ENCODE measurements around the gene PEPD. TPM values are rescaled to one million over a fixed set of nuclear protein-coding genes. Genes with fewer than 3 reads are reported as not detected.

PEPD gene
- total and polyA plus RNA-seq, 4 donors = 37.3 to 211 (median 117) TPM

DNA sequence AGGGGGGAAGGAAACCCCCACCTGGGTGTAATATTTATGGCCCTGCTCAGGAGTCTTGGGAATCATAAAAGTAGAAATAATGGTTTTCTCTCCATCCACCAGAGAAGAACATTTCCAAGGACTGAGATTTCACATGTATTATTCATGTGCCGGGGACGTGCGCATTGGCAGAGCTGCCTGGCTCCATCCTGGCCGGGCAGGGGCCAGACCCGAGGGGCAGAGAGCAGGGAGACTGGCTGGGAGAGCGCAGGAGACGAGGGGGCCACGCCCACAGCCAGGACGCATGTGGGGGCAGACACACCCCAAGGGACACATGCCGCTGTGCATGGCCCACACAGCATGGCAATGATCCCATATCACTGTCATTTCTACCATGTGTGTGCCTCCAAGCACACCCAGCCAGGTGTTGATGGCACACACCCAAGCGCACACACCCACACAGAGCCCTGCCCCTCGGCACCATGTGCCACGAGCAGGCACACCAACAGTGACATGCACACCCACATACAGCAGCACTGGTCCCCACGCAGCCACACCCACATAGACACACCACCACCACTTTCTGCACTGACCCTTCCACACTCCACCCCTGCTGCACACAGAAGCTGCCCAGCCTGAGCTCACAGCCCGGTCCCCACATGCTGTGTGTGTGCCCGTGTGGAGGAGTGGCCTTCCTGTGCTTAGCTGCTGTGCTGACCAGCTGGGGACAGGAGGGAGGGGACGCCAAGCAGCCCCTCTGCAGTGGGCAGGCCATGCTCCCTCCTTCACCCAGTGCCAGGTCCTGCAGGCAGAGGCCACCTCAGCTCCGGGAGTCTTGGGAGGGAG, 108.8 kb downstream of the PEPD start:
- DNase-seq (ENCODE audit: low spot score) = no peak
- no peaks in the 10 kb centered on the region for H3K9me3 ChIP-seq (ENCODE audit: control insufficient read depth in 4 of 4, low read length in 3 of 4)

DNA sequence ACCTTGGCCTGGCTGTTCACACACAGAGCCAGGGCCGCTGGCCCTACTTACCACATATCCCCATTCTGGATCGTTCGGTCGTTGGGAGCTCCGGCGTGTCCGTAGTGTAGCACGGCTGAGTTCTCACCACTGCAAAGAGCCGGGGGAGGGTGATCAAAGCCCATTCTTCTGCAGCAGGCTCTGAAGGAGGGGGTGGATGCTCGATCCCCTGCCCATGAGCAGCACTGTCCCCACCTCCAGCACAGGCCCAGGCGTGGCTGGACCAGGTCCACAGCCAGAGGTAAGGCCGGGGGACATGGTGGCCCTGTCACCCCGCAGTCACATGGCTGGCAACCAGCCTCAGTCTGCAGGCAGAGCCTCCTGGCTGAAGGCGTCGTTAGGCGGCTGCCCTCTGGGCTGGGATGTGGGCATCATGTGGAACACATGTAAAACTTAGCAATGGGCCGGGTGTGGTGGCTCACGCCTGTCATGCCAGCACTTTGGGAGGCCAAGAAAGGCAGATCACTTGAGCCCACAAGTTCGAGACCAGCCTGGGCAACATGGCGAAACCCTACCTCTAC, 109.9 kb downstream of the PEPD start:
- DNase-seq (ENCODE audit: low spot score) = no peak
- Histone ChIP-seq H3K27ac (ENCODE audit: low read depth in 1 of 2, low read length in 2 of 2) (no peak overlapping the region), H3K9me3 (ENCODE audit: control insufficient read depth in 4 of 4, low read length in 3 of 4) (no peaks in the 10 kb centered on the region), H3K36me3 (ENCODE audit: control insufficient read depth in 4 of 4, insufficient read depth in 3 of 4, low read depth in 1 of 4, low read length in 3 of 4) (peaks cover 0 to 4% (median 2%) of the 10 kb centered on the region in 4 donors), H3K27me3 (ENCODE audit: control insufficient read depth in 4 of 4, insufficient read depth in 4 of 4, low read length in 3 of 4) (no peaks in the 10 kb centered on the region), H3K9ac (ENCODE audit: low read depth in 1 of 2, low read length in 2 of 2) (no peak overlapping the region), H3K4me3 (ENCODE audit: low read depth in 1 of 3, low read length in 3 of 3) (no peak overlapping the region), H3K4me1 (ENCODE audit: control insufficient read depth in 4 of 4, insufficient read depth in 4 of 4, low read length in 3 of 4) (peaks cover 5 to 25% (median 15%) of the 10 kb centered on the region in 4 donors)
- 85% methylated on average over 20 of the region's 20 CpGs for WGBS
- TF ChIP-seq, protein P1, sequence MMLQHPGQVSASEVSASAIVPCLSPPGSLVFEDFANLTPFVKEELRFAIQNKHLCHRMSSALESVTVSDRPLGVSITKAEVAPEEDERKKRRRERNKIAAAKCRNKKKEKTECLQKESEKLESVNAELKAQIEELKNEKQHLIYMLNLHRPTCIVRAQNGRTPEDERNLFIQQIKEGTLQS (IDR thresholded peaks at IDR 0.05) = no peak
- TF ChIP-seq JUND (IDR thresholded peaks at IDR 0.05) = no peak
- TF ChIP-seq, protein P2, sequence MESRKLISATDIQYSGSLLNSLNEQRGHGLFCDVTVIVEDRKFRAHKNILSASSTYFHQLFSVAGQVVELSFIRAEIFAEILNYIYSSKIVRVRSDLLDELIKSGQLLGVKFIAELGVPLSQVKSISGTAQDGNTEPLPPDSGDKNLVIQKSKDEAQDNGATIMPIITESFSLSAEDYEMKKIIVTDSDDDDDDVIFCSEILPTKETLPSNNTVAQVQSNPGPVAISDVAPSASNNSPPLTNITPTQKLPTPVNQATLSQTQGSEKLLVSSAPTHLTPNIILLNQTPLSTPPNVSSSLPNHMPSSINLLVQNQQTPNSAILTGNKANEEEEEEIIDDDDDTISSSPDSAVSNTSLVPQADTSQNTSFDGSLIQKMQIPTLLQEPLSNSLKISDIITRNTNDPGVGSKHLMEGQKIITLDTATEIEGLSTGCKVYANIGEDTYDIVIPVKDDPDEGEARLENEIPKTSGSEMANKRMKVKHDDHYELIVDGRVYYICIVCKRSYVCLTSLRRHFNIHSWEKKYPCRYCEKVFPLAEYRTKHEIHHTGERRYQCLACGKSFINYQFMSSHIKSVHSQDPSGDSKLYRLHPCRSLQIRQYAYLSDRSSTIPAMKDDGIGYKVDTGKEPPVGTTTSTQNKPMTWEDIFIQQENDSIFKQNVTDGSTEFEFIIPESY (IDR thresholded peaks at IDR 0.05) = no peak
- no peak for TF ChIP-seq TAF1 (conservative IDR thresholded peaks at IDR 0.05)
- TF ChIP-seq RAD21 (IDR thresholded peaks at IDR 0.05) = no peak
- TF ChIP-seq HNF4A (conservative IDR thresholded peaks at IDR 0.05) = no peak
- no peak for TF ChIP-seq GABPA (IDR thresholded peaks at IDR 0.05 in 1 of 2, conservative IDR thresholded peaks at IDR 0.05 in 1 of 2)
- no peak for TF ChIP-seq RXRA (IDR thresholded peaks at IDR 0.05)
- TF ChIP-seq SP1 (IDR thresholded peaks at IDR 0.05) = no peak
- no peak for TF ChIP-seq FOXA2 (IDR thresholded peaks at IDR 0.05)
- no peak for TF ChIP-seq EGR1 (IDR thresholded peaks at IDR 0.05; ENCODE audit: low read depth in 2 of 2)
- TF ChIP-seq YY1 (IDR thresholded peaks at IDR 0.05) = no peak
- no peak for TF ChIP-seq FOXA1 (IDR thresholded peaks at IDR 0.05)
- TF ChIP-seq NR2F2 (IDR thresholded peaks at IDR 0.05) = no peak

More for the DNA sequence above, 108.8 kb downstream of the PEPD start:
- H3K27me3 ChIP-seq (ENCODE audit: control insufficient read depth in 4 of 4, insufficient read depth in 4 of 4, low read length in 3 of 4) = no peaks in the 10 kb centered on the region
- H3K27ac ChIP-seq (ENCODE audit: low read depth in 1 of 2, low read length in 2 of 2) = no peak overlapping the region
- TF ChIP-seq HNF4G (IDR thresholded peaks at IDR 0.05) (no peak), JUND (IDR thresholded peaks at IDR 0.05) (no peak), RAD21 (IDR thresholded peaks at IDR 0.05) (no peak), FOXA2 (IDR thresholded peaks at IDR 0.05) (no peak), SP1 (IDR thresholded peaks at IDR 0.05) (no peak), GABPA (IDR thresholded peaks at IDR 0.05 in 1 of 2, conservative IDR thresholded peaks at IDR 0.05 in 1 of 2) (no peak), HNF4A (conservative IDR thresholded peaks at IDR 0.05) (no peak), YY1 (IDR thresholded peaks at IDR 0.05) (no peak), FOXA1 (IDR thresholded peaks at IDR 0.05) (no peak), EGR1 (IDR thresholded peaks at IDR 0.05; ENCODE audit: low read depth in 2 of 2) (no peak)
- TF ChIP-seq, protein P3, sequence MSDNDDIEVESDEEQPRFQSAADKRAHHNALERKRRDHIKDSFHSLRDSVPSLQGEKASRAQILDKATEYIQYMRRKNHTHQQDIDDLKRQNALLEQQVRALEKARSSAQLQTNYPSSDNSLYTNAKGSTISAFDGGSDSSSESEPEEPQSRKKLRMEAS (IDR thresholded peaks at IDR 0.05) = no peak
- TF ChIP-seq, protein P1 (IDR thresholded peaks at IDR 0.05) = no peak
- TF ChIP-seq, protein P4, sequence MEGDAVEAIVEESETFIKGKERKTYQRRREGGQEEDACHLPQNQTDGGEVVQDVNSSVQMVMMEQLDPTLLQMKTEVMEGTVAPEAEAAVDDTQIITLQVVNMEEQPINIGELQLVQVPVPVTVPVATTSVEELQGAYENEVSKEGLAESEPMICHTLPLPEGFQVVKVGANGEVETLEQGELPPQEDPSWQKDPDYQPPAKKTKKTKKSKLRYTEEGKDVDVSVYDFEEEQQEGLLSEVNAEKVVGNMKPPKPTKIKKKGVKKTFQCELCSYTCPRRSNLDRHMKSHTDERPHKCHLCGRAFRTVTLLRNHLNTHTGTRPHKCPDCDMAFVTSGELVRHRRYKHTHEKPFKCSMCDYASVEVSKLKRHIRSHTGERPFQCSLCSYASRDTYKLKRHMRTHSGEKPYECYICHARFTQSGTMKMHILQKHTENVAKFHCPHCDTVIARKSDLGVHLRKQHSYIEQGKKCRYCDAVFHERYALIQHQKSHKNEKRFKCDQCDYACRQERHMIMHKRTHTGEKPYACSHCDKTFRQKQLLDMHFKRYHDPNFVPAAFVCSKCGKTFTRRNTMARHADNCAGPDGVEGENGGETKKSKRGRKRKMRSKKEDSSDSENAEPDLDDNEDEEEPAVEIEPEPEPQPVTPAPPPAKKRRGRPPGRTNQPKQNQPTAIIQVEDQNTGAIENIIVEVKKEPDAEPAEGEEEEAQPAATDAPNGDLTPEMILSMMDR (IDR thresholded peaks at IDR 0.05; ENCODE audit: low read depth, low read length, missing input control) = no peak
- TF ChIP-seq, protein P5, sequence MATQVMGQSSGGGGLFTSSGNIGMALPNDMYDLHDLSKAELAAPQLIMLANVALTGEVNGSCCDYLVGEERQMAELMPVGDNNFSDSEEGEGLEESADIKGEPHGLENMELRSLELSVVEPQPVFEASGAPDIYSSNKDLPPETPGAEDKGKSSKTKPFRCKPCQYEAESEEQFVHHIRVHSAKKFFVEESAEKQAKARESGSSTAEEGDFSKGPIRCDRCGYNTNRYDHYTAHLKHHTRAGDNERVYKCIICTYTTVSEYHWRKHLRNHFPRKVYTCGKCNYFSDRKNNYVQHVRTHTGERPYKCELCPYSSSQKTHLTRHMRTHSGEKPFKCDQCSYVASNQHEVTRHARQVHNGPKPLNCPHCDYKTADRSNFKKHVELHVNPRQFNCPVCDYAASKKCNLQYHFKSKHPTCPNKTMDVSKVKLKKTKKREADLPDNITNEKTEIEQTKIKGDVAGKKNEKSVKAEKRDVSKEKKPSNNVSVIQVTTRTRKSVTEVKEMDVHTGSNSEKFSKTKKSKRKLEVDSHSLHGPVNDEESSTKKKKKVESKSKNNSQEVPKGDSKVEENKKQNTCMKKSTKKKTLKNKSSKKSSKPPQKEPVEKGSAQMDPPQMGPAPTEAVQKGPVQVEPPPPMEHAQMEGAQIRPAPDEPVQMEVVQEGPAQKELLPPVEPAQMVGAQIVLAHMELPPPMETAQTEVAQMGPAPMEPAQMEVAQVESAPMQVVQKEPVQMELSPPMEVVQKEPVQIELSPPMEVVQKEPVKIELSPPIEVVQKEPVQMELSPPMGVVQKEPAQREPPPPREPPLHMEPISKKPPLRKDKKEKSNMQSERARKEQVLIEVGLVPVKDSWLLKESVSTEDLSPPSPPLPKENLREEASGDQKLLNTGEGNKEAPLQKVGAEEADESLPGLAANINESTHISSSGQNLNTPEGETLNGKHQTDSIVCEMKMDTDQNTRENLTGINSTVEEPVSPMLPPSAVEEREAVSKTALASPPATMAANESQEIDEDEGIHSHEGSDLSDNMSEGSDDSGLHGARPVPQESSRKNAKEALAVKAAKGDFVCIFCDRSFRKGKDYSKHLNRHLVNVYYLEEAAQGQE (IDR thresholded peaks at IDR 0.05) = no peak
- H3K9ac ChIP-seq (ENCODE audit: low read depth in 1 of 2, low read length in 2 of 2) = no peak overlapping the region
- H3K36me3 ChIP-seq (ENCODE audit: control insufficient read depth in 4 of 4, insufficient read depth in 3 of 4, low read depth in 1 of 4, low read length in 3 of 4) = peaks cover 0 to 4% (median 2%) of the 10 kb centered on the region in 4 donors
- peaks cover 2 to 20% (median 11%) of the 10 kb centered on the region in 4 donors for H3K4me1 ChIP-seq (ENCODE audit: control insufficient read depth in 4 of 4, insufficient read depth in 4 of 4, low read length in 3 of 4)
- WGBS = 84% methylated on average over 18 of the region's 18 CpGs
- H3K4me3 ChIP-seq (ENCODE audit: low read depth in 1 of 3, low read length in 3 of 3) = no peak overlapping the region

All from liver (tissue), 9 donors.